HG03575 (cell line): ENCODE measurements around the gene RBBP9.
"Not testable (repeated sequence)": the region's sequence is repeated elsewhere in the genome, so short reads cannot be mapped to it uniquely, and the experiment has no call there.

ENCODE experiments used
- ATAC-seq: cut with Tn5 transposase; IDR thresholded peaks from one replicate; pipeline ENCODE4 v1.9.1; 2021; ENCODE audit not compliant: unreplicated experiment, insufficient number of reproducible peaks, low FRiP score; ENCODE audit errors: extremely low read depth

Gene RBBP9

GRCh38 chr20:18507218-18508191, 10.5 kb upstream of the RBBP9 start, which contains the start of gene SEC23B:
Gene SEC23B, plus strand, starts transcription at chr20:18507940. Its CDS starts 2,896 bp downstream, at chr20:18510836.
- peak; percentile 83 for ATAC-seq

GRCh38 chr20:18506744-18507143, 9.7 kb upstream of the RBBP9 start:
- ATAC-seq = no peak

- no peak for ATAC-seq
These were observed 7.5 kb upstream of the RBBP9 start for GRCh38 chr20:18504479-18505060.

- ATAC-seq = not testable (repeated sequence)
These were observed 4.6 kb upstream of the RBBP9 start for GRCh38 chr20:18501672-18502071.

- no peak for ATAC-seq
These were observed 578 bp upstream of the RBBP9 start for GRCh38 chr20:18497603-18498002.

GRCh38 chr20:18496042-18496441, 983 bp downstream of the RBBP9 start:
- ATAC-seq = no peak

- no peak for ATAC-seq
These were observed 8.7 kb downstream of the RBBP9 start for GRCh38 chr20:18488301-18488700.

GRCh38 chr20:18481596-18481995, 15.4 kb downstream of the RBBP9 start:
- no peak for ATAC-seq

GRCh38 chr20:18477821-18478220, 19.2 kb downstream of the RBBP9 start:
- ATAC-seq = no peak

- no peak for ATAC-seq
These were observed 19.8 kb downstream of the RBBP9 start for GRCh38 chr20:18477218-18477617.

GRCh38 chr20:18466894-18467730, 29.9 kb downstream of the RBBP9 start, which contains the start of the genes DZANK1 and POLR3F:
Gene DZANK1, minus strand, starts transcription at chr20:18467030. Its CDS starts 1,672 bp downstream, at chr20:18465358.
Gene POLR3F, plus strand, starts transcription at chr20:18467390. Its CDS starts 117 bp downstream, at chr20:18467507.
- ATAC-seq = peak; percentile 87

- no peak for ATAC-seq
These were observed 30.5 kb downstream of the RBBP9 start for GRCh38 chr20:18466574-18466893.

GRCh38 chr20:18465536-18466200, 31.4 kb downstream of the RBBP9 start:
- ATAC-seq = no peak

- no peak for ATAC-seq
These were observed 40.4 kb downstream of the RBBP9 start for GRCh38 chr20:18456600-18456999.

- no peak for ATAC-seq
These were observed 53.1 kb downstream of the RBBP9 start for GRCh38 chr20:18443886-18444285.

- no peak for ATAC-seq
These were observed 56.6 kb downstream of the RBBP9 start for GRCh38 chr20:18440403-18440802.

GRCh38 chr20:18436847-18437246, 60.2 kb downstream of the RBBP9 start:
- no peak for ATAC-seq
